GM12872 (cell line): ENCODE results near the gene ASPSCR1.

Source experiments
- CTCF ChIP-seq: IDR thresholded peaks from 3 replicates; pipeline ENCODE4 v1.5.1; 2011; ENCODE audit warnings: low read depth, mild to moderate bottlenecking, low read length, moderate library complexity; ENCODE audit not compliant: insufficient read depth

ASPSCR1 gene

GRCh38 chr17:82046903-82047302 lies 69.5 kb downstream of the ASPSCR1 start:
- TF ChIP-seq CTCF = no peak

GRCh38 chr17:82047379-82047778 lies 70.0 kb downstream of the ASPSCR1 start:
- no peak for TF ChIP-seq CTCF

GRCh38 chr17:82047914-82048570 lies 70.6 kb downstream of the ASPSCR1 start:
- TF ChIP-seq CTCF = no peak

GRCh38 chr17:82048571-82048971 lies 71.1 kb downstream of the ASPSCR1 start:
- no peak for TF ChIP-seq CTCF

GRCh38 chr17:82049106-82049505 lies 71.7 kb downstream of the ASPSCR1 start:
- TF ChIP-seq CTCF = no peak

- no peak for TF ChIP-seq CTCF
These were observed 72.1 kb downstream of the ASPSCR1 start for GRCh38 chr17:82049521-82049971.

GRCh38 chr17:82050152-82050760 lies 72.8 kb downstream of the ASPSCR1 start:
- no peak for TF ChIP-seq CTCF
